SK-N-SH (cell line): ENCODE measurements around the gene DHPS. TPM values are rescaled to one million over a fixed set of nuclear protein-coding genes. Genes with fewer than 3 reads are reported as not detected.

Source experiments
- CTCF ChIA-PET: fragments of 300-600, 350-600 bp; formaldehyde crosslinking; extraction: SDS; loops from one replicate; lab custom pipeline; 2021; lab: Yijun Ruan, JAX
- POLR2A ChIA-PET: fragments of 350-600 bp; sonication (Branson Sonifier 250); formaldehyde crosslinking; extraction: SDS; loops from one replicate; lab custom pipeline; 2020; ENCODE audit warnings: antibody characterized with exemption, inconsistent platforms; lab: Yijun Ruan, JAX
- DNase-seq: peaks from one replicate; pipeline ENCODE4 v3.0.0; 2012
- H2AFZ ChIP-seq: fragments of 200-600 bp; sonication (generic); 2 replicates; pipeline ENCODE4 v1.8.1; 2016; ENCODE audit warnings: antibody characterized with exemption, mild to moderate bottlenecking, low read depth
- H3F3A ChIP-seq: fragments of 200-600 bp; sonication (generic); replicated peaks from 2 replicates; pipeline ENCODE3; 2016; ENCODE audit warnings: antibody characterized with exemption, mild to moderate bottlenecking; ENCODE audit not compliant: insufficient read depth
- H3K27ac ChIP-seq, 2 experiments: fragments of 200-500 bp in 1 of 2; fragments of 200-600 bp in 1 of 2; sonication (Bioruptor generic) in 1 of 2; sonication (generic), shearing (Covaris generic) in 1 of 2; 2 replicates each; pipeline versions ENCODE4 v1.5.1 to v1.6.1; 2014 to 2016; ENCODE audit warnings: low read depth in 2 of 2, inconsistent platforms in 1 of 2, low read length in 1 of 2, mild to moderate bottlenecking in 1 of 2, mixed read lengths in 1 of 2
- H3K27me3 ChIP-seq: fragments of 200-600 bp; sonication (generic), shearing (Covaris generic); 2 replicates; pipeline ENCODE4 v1.6.1; 2016; ENCODE audit warnings: mixed run types; ENCODE audit not compliant: insufficient read depth
- H3K36me3 ChIP-seq, 2 experiments: fragments of 200-500 bp in 1 of 2; fragments of 200-600 bp in 1 of 2; sonication (Bioruptor generic) in 1 of 2; sonication (generic) in 1 of 2; replicated peaks in 1 of 2; 2 replicates each; pipeline versions ENCODE3 to v1.5.1; 2014 to 2016; ENCODE audit warnings: low read length in 1 of 2, mild to moderate bottlenecking in 1 of 2; ENCODE audit not compliant: insufficient read depth in 2 of 2, control insufficient read depth in 1 of 2
- H3K4me1 ChIP-seq, 2 experiments: fragments of 200-500 bp in 1 of 2; fragments of 200-600 bp in 1 of 2; sonication (Bioruptor generic) in 1 of 2; sonication (generic), shearing (Covaris generic) in 1 of 2; 2 replicates each; pipeline versions ENCODE4 v1.5.1 to v1.6.1; 2014 to 2016; ENCODE audit warnings: low read depth in 1 of 2, low read length in 1 of 2, mixed run types in 1 of 2; ENCODE audit not compliant: insufficient read depth in 2 of 2, control insufficient read depth in 1 of 2
- H3K4me2 ChIP-seq: fragments of 200-600 bp; sonication (generic), shearing (Covaris generic); 2 replicates; pipeline ENCODE4 v1.6.1; 2017; ENCODE audit warnings: mixed run types
- H3K4me3 ChIP-seq, 2 experiments: fragments of 200-500 bp in 1 of 2; fragments of 200-600 bp in 1 of 2; sonication (Bioruptor generic) in 1 of 2; sonication (generic), shearing (Covaris generic) in 1 of 2; 2 replicates each; pipeline versions ENCODE4 v1.5.1 to v1.8.1; 2014 to 2016; ENCODE audit warnings: low read depth in 2 of 2, inconsistent platforms in 1 of 2, low read length in 1 of 2, mild to moderate bottlenecking in 1 of 2, mixed read lengths in 1 of 2, moderate library complexity in 1 of 2
- H3K79me2 ChIP-seq: fragments of 200-600 bp; sonication (generic); 2 replicates; pipeline ENCODE4 v1.8.1; 2017; ENCODE audit warnings: mild to moderate bottlenecking; ENCODE audit not compliant: insufficient read depth
- H3K9ac ChIP-seq: fragments of 200-600 bp; sonication (generic); 2 replicates; pipeline ENCODE4 v1.6.1; 2017; ENCODE audit warnings: mixed run types
- H3K9me2 ChIP-seq: fragments of 200-600 bp; sonication (generic); 2 replicates; pipeline ENCODE4 v1.6.1; 2017; ENCODE audit warnings: mixed run types
- H3K9me3 ChIP-seq: fragments of 200-600 bp; sonication (generic); 2 replicates; pipeline ENCODE4 v1.6.1; 2017; ENCODE audit warnings: mixed run types, mild to moderate bottlenecking, moderate library complexity
- H4K20me1 ChIP-seq: fragments of 200-600 bp; sonication (generic); 2 replicates; pipeline ENCODE4 v1.6.1; 2017; ENCODE audit warnings: mild to moderate bottlenecking, mixed run types; ENCODE audit not compliant: insufficient read depth
- CTCF ChIP-seq: fragments of 200-600 bp; sonication (generic); IDR thresholded peaks from 2 replicates; pipeline ENCODE4 v1.6.1; 2017; ENCODE audit warnings: antibody characterized with exemption, mild to moderate bottlenecking, moderate library complexity
- ELF1 ChIP-seq: IDR thresholded peaks from 2 replicates; pipeline ENCODE4 v1.4.0; 2012
- EP300 ChIP-seq, 2 experiments: IDR thresholded peaks; 2 replicates each; pipeline versions ENCODE4 v1.4.0 to v1.6.1; 2012; ENCODE audit warnings: borderline replicate concordance in 1 of 2, low read depth in 1 of 2, low read length in 1 of 2
- EZH2phosphoT487 ChIP-seq: fragments of 200-600 bp; sonication (generic); IDR thresholded peaks from 2 replicates; pipeline ENCODE4 v1.6.1; 2017; ENCODE audit warnings: low read depth, mixed run types, mild to moderate bottlenecking, antibody characterized with exemption, moderate library complexity, borderline replicate concordance
- FOSL2 ChIP-seq: IDR thresholded peaks from 2 replicates; pipeline ENCODE4 v1.4.0; 2012; ENCODE audit warnings: low read depth, mild to moderate bottlenecking, moderate library complexity, borderline replicate concordance
- JUND ChIP-seq: IDR thresholded peaks from 2 replicates; pipeline ENCODE4 v1.4.0; 2012
- MAX ChIP-seq: IDR thresholded peaks from 2 replicates; pipeline ENCODE4 v1.4.0; 2012; ENCODE audit warnings: low read depth
- MXI1 ChIP-seq: IDR thresholded peaks from 2 replicates; pipeline ENCODE4 v1.6.1; 2012; ENCODE audit warnings: mild to moderate bottlenecking, low read depth, low read length, improper control_type of control experiment
- NFIC ChIP-seq: IDR thresholded peaks from 2 replicates; pipeline ENCODE4 v1.4.0; 2012; ENCODE audit warnings: borderline replicate concordance
- RAD21 ChIP-seq: IDR thresholded peaks from 2 replicates; pipeline ENCODE4 v1.6.1; 2012; ENCODE audit warnings: mild to moderate bottlenecking, low read length
- RCOR1 ChIP-seq: fragments of 150-350 bp; IDR thresholded peaks from 2 replicates; pipeline ENCODE4 v1.6.1; 2017; ENCODE audit warnings: antibody characterized with exemption, low read length
- RXRA ChIP-seq: IDR thresholded peaks from 2 replicates; pipeline ENCODE4 v1.4.0; 2012; ENCODE audit warnings: low read depth, mild to moderate bottlenecking, borderline replicate concordance
- SMC3 ChIP-seq: IDR thresholded peaks from 2 replicates; pipeline ENCODE4 v1.6.1; 2012; ENCODE audit warnings: low read depth, low read length, improper control_type of control experiment
- TAF1 ChIP-seq: IDR thresholded peaks from 2 replicates; pipeline ENCODE4 v1.6.1; 2012; ENCODE audit warnings: low read depth, mild to moderate bottlenecking, low read length, moderate library complexity, borderline replicate concordance
- TCF12 ChIP-seq: IDR thresholded peaks from 2 replicates; pipeline ENCODE4 v1.4.0; 2012
- TEAD4 ChIP-seq: IDR thresholded peaks from 2 replicates; pipeline ENCODE4 v1.4.0; 2012; ENCODE audit warnings: mild to moderate bottlenecking, borderline replicate concordance; ENCODE audit not compliant: insufficient read depth
- USF1 ChIP-seq: IDR thresholded peaks from 2 replicates; pipeline ENCODE4 v1.4.0; 2012; ENCODE audit warnings: low read depth, borderline replicate concordance
- YY1 ChIP-seq: IDR thresholded peaks from 2 replicates; pipeline ENCODE4 v1.4.0; 2012; ENCODE audit warnings: low read depth, mild to moderate bottlenecking
- WGBS: methylation state at CpG from one replicate; pipeline ENCODE4 v1.1.6; 2017; ENCODE audit warnings: low lambda C conversion rate; 5-methylcytosine and 5-hydroxymethylcytosine counted together
- polyA plus RNA-seq, 3 experiments: library from polyadenylated mRNA; depleted of rRNA; stranded (reverse); fragments of >200 nt; gene quantifications; 2 replicates each; pipeline ENCODE4 v1.2.3, GENCODE V29; 2012

Gene DHPS
- polyA plus RNA-seq, 1 of the 3 experiments (the other 2 are of a cell fraction) = 179 TPM

GRCh38 chr19:12656899-12657571 is 24.6 kb downstream of the DHPS start:
- Histone ChIP-seq H3K4me2 (no peak overlapping the region), H3F3A (no peaks in the 10 kb centered on the region), H3K36me3 (peaks cover 4 to 11% of the 10 kb centered on the region in 2 experiments), H3K9ac (no peak overlapping the region), H3K27me3 (no peaks in the 10 kb centered on the region), H3K4me3 (no peak overlapping the region), H3K27ac (no peak overlapping the region), H3K79me2 (no peaks in the 10 kb centered on the region), H3K4me1 (no peaks in the 10 kb centered on the region), H4K20me1 (no peaks in the 10 kb centered on the region), H3K9me3 (no peaks in the 10 kb centered on the region), H3K9me2 (no peaks in the 10 kb centered on the region), H2AFZ (no peak overlapping the region)
- peak; percentile 86 for DNase-seq
- ChIA-PET POLR2A (no interaction called here), CTCF (interaction anchor here (1.0 to 1.9 kb wide), 3 partner anchors 15 to 597 kb away, joined by 3 to 8 read pairs (median 3); no protein-coding TSS in a partner anchor)
- WGBS = 97% methylated on average over 49 of the region's 50 CpGs
- TF ChIP-seq TAF1 (no peak), TEAD4 (no peak), MXI1 (no peak), EZH2phosphoT487 (no peak), NFIC (no peak), CTCF (no peak), RXRA (no peak), MAX (no peak), SMC3 (no peak)

GRCh38 chr19:12655546-12655945 is 26.1 kb downstream of the DHPS start:
- Histone ChIP-seq H3K79me2 (no peaks in the 10 kb centered on the region), H3K9ac (no peak overlapping the region), H3K36me3 (peaks cover 0 to 11% of the 10 kb centered on the region in 2 experiments), H3K9me3 (no peaks in the 10 kb centered on the region), H3K27me3 (no peaks in the 10 kb centered on the region), H3K4me2 (no peak overlapping the region), H3K9me2 (no peaks in the 10 kb centered on the region), H3K4me1 (no peaks in the 10 kb centered on the region), H3K27ac (no peak overlapping the region), H2AFZ (no peak overlapping the region), H4K20me1 (no peaks in the 10 kb centered on the region), H3K4me3 (no peak overlapping the region), H3F3A (no peaks in the 10 kb centered on the region)
- 86% methylated on average over 8 of the region's 8 CpGs for WGBS
- ChIA-PET POLR2A (no interaction called here), CTCF (interaction anchor here (1.0 to 1.9 kb wide), 2 partner anchors 15 to 16 kb away, joined by 3 to 8 read pairs (median 3); no protein-coding TSS in a partner anchor)
- no peak for TF ChIP-seq JUND
- no peak for TF ChIP-seq USF1
- TF ChIP-seq TAF1 = no peak
- TF ChIP-seq MXI1 = no peak
- no peak for TF ChIP-seq YY1
- TF ChIP-seq EP300 (IDR thresholded peaks at IDR 0.05; ENCODE audit: borderline replicate concordance in 1 of 2, low read depth in 1 of 2, low read length in 1 of 2) = no peak
- no peak for TF ChIP-seq TCF12
- no peak for TF ChIP-seq RAD21
- no peak for TF ChIP-seq RCOR1
- TF ChIP-seq MAX = no peak
- no peak for TF ChIP-seq EZH2phosphoT487
- TF ChIP-seq FOSL2 = no peak
- TF ChIP-seq RXRA = no peak
- TF ChIP-seq TEAD4 = no peak
- TF ChIP-seq ELF1 = no peak
- TF ChIP-seq CTCF = no peak
- no peak for DNase-seq
